ENCODE results near the gene AMPD3.

- TF ChIP-seq POLR2A (IDR thresholded peaks at IDR 0.05; ENCODE audit: low read depth, low read length) (no peak), TAF1 (IDR thresholded peaks at IDR 0.05; ENCODE audit: low read depth, low read length) (no peak), POLR2AphosphoS5 (IDR thresholded peaks at IDR 0.05; ENCODE audit: low read depth, low read length) (no peak)
These were observed 7.8 kb downstream of the AMPD3 start for GRCh38 chr11:10462746-10463300.
